ENCODE measurements around the gene ZBTB3. TPM values are rescaled to one million over a fixed set of nuclear protein-coding genes. Genes with fewer than 3 reads are reported as not detected.

The ZBTB3 gene
- total and polyA plus RNA-seq, 9 of the 15 experiments (the other 6 are each of a cell fraction or from before 2014, with no cell fraction given), result 1.9 to 10.0 (median 4.9) TPM

- TF ChIP-seq ZBTB34 (CRISPR knock-in tag; IDR thresholded peaks at IDR 0.05) (no peak), ZNF512 (tag; IDR thresholded peaks at IDR 0.05) (no peak), MIER1 (IDR thresholded peaks at IDR 0.05; ENCODE audit: low read depth) (no peak), FOXK1 (CRISPR knock-in tag; IDR thresholded peaks at IDR 0.05; ENCODE audit: borderline replicate concordance) (peak; percentile 94; the same call in 1 of the 2 replicates), YBX1 (IDR thresholded peaks at IDR 0.05) (no peak), HMG20A (CRISPR knock-in tag; conservative IDR thresholded peaks at IDR 0.05) (no peak), SPI1 (IDR thresholded peaks at IDR 0.05; ENCODE audit: borderline replicate concordance, low read depth, low read length) (0 out of 2 replicates have a peak, but pooled peaks have one; percentile 17), DMBX1 (CRISPR knock-in tag; IDR thresholded peaks at IDR 0.05; ENCODE audit: borderline replicate concordance) (no peak), IRF2 (CRISPR knock-in tag; IDR thresholded peaks at IDR 0.05) (no peak), ZNF212 (CRISPR knock-in tag; IDR thresholded peaks at IDR 0.05) (no peak), PHB2 (IDR thresholded peaks at IDR 0.05; ENCODE audit: low read depth) (no peak), ZNF184 (CRISPR knock-in tag; IDR thresholded peaks at IDR 0.05) (no peak), KLF10 (CRISPR knock-in tag; IDR thresholded peaks at IDR 0.05) (no peak), NR2C2 (CRISPR knock-in tag; IDR thresholded peaks at IDR 0.05) (no peak; the same call in 1 of the 2 replicates), NR2C2 (tag; IDR thresholded peaks at IDR 0.05) (peak; percentile 40; the same call in 1 of the 2 replicates)
- TF ChIP-seq, protein P1, sequence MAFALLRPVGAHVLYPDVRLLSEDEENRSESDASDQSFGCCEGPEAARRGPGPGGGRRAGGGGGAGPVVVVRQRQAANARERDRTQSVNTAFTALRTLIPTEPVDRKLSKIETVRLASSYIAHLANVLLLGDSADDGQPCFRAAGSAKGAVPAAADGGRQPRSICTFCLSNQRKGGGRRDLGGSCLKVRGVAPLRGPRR (CRISPR knock-in tag; IDR thresholded peaks at IDR 0.05), result no peak
- TF ChIP-seq, protein P2, sequence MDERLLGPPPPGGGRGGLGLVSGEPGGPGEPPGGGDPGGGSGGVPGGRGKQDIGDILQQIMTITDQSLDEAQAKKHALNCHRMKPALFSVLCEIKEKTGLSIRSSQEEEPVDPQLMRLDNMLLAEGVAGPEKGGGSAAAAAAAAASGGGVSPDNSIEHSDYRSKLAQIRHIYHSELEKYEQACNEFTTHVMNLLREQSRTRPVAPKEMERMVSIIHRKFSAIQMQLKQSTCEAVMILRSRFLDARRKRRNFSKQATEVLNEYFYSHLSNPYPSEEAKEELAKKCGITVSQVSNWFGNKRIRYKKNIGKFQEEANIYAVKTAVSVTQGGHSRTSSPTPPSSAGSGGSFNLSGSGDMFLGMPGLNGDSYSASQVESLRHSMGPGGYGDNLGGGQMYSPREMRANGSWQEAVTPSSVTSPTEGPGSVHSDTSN (CRISPR knock-in tag; IDR thresholded peaks at IDR 0.05; ENCODE audit: low read depth), result no peak
- TF ChIP-seq, protein P2 (tag; conservative IDR thresholded peaks at IDR 0.05; ENCODE audit: low read depth), result no peak
- TF ChIP-seq, protein P3, sequence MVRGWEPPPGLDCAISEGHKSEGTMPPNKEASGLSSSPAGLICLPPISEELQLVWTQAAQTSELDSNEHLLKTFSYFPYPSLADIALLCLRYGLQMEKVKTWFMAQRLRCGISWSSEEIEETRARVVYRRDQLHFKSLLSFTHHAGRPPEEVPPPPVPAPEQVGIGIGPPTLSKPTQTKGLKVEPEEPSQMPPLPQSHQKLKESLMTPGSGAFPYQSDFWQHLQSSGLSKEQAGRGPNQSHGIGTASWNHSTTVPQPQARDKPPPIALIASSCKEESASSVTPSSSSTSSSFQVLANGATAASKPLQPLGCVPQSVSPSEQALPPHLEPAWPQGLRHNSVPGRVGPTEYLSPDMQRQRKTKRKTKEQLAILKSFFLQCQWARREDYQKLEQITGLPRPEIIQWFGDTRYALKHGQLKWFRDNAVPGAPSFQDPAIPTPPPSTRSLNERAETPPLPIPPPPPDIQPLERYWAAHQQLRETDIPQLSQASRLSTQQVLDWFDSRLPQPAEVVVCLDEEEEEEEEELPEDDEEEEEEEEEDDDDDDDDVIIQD (CRISPR knock-in tag; IDR thresholded peaks at IDR 0.05), result no peak
Observed at GRCh38 chr11:62791501-62792201, 37.7 kb upstream of the ZBTB3 start, which contains the start of gene TMEM223 (continued).

Data from K562 (cell line).